A549 (cell line): ENCODE measurements around the gene COX10.

Experiments
- EP300 ChIP-seq, 2 experiments: fragments of >200 bp; sonication (Bioruptor Twin); formaldehyde crosslinking; IDR thresholded peaks; 2 replicates in 1 of 2; 3 replicates in 1 of 2; pipeline ENCODE4 v1.6.1; 2016 to 2017
- RAD21 ChIP-seq, 2 experiments: fragments of >200 bp in 1 of 2; sonication (Bioruptor Twin) in 1 of 2; formaldehyde crosslinking in 1 of 2; IDR thresholded peaks in 1 of 2; conservative IDR thresholded peaks in 1 of 2; 2 replicates in 1 of 2; 3 replicates in 1 of 2; pipeline ENCODE4 v1.6.1; 2012 to 2018; ENCODE audit warnings: inconsistent platforms in 1 of 2
- RFX5 ChIP-seq: fragments of 450-650 bp; IDR thresholded peaks from 2 replicates; pipeline ENCODE4 v1.7.1; 2014; ENCODE audit warnings: antibody characterized with exemption, mild to moderate bottlenecking, moderate library complexity
- TF ChIP-seq, protein P1 (sequence below): fragments of >200 bp; sonication (Bioruptor Twin); formaldehyde crosslinking; IDR thresholded peaks from 3 replicates; pipeline ENCODE4 v1.5.1; 2016

DNA sequence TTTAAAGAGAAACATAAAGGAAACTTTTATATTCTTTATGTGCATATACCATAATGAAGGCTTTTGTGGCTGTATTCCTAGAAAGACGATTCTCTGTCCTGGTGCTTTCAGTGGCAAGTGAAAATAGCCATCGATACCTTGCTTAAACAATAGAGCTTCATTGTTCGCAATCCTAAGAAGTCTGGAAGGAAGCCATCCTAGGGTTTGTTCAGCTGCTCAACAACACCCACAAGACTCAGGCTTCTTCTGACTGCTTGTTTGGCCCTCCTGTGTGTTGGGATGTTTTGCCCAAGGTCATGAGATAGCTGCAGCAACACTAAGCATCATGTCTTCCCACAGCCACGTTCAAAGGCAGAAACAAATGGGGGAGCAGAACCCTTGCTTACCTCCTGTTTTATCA is 36.1 kb upstream of the COX10 start:
- TF ChIP-seq, protein P1, sequence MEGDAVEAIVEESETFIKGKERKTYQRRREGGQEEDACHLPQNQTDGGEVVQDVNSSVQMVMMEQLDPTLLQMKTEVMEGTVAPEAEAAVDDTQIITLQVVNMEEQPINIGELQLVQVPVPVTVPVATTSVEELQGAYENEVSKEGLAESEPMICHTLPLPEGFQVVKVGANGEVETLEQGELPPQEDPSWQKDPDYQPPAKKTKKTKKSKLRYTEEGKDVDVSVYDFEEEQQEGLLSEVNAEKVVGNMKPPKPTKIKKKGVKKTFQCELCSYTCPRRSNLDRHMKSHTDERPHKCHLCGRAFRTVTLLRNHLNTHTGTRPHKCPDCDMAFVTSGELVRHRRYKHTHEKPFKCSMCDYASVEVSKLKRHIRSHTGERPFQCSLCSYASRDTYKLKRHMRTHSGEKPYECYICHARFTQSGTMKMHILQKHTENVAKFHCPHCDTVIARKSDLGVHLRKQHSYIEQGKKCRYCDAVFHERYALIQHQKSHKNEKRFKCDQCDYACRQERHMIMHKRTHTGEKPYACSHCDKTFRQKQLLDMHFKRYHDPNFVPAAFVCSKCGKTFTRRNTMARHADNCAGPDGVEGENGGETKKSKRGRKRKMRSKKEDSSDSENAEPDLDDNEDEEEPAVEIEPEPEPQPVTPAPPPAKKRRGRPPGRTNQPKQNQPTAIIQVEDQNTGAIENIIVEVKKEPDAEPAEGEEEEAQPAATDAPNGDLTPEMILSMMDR, result no peak
- no peak for TF ChIP-seq RFX5
- no peak for TF ChIP-seq EP300 (IDR thresholded peaks at IDR 0.05)
- no peak for TF ChIP-seq RAD21 (conservative IDR thresholded peaks at IDR 0.05 in 1 of 2, IDR thresholded peaks at IDR 0.05 in 1 of 2)
